ENCODE measurements around the gene SLC9A5. TPM values are rescaled to one million over a fixed set of nuclear protein-coding genes. Genes with fewer than 3 reads are reported as not detected.

The SLC9A5 gene
- total RNA-seq, 1 experiment from 2014 or later, result 5.6 TPM

DNA sequence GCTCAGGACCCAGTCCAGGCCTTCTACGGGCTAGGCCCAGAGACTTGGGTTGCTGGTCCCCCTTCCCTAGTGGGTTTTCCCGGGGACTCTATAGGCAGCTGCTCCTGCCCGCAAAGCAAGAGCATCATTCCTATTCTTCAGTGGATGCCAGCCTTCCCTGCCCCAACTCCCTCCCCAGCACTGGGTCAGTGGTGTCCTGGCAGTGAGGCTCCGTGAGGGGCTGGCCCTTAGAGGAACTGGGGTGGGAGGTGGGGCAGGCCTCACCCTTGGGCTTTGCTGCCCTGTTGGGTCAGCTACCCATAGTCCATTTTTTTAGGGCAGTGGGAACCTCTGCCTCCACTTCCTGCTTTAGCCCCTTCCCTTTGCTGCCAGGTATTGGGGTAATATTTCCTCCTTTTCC is 22.7 kb downstream of the SLC9A5 start:
- no peaks in the 10 kb centered on the region for H4K20me1 ChIP-seq (ENCODE audit: insufficient read depth)
- CTCF ChIA-PET, result no interaction called here
- H3K27ac ChIP-seq (ENCODE audit: low read depth, low read length), result no peak overlapping the region
- no peak overlapping the region for H3K9ac ChIP-seq (ENCODE audit: low read length)
- no peak overlapping the region for H3K4me2 ChIP-seq (ENCODE audit: low read length)
- RAD21 ChIA-PET (ENCODE audit: low non-redundant PET in 1 of 2, low total read pairs in 2 of 2, uncharacterized antibody in 2 of 2, unreplicated experiment in 2 of 2), result no interaction called here
- TF ChIP-seq YY1 (IDR thresholded peaks at IDR 0.05; ENCODE audit: extremely low read depth, insufficient replicate concordance, low read depth, low read length) (no peak), TCF7L2 (IDR thresholded peaks at IDR 0.05; ENCODE audit: borderline replicate concordance, extremely low read depth, insufficient read depth, insufficient read length) (no peak), POLR2A (IDR thresholded peaks at IDR 0.05; ENCODE audit: borderline replicate concordance, extremely low read depth, insufficient read depth, insufficient read length) (no peak), RAD21 (IDR thresholded peaks at IDR 0.05; ENCODE audit: low read depth) (no peak), ZNF274 (IDR thresholded peaks at IDR 0.05; ENCODE audit: low read depth, low read length) (no peak), EGR1 (IDR thresholded peaks at IDR 0.05; ENCODE audit: low read depth) (no peak), EZH2 (IDR thresholded peaks at IDR 0.05) (no peak), FOSL1 (IDR thresholded peaks at IDR 0.05; ENCODE audit: low read depth) (no peak), ZBTB33 (IDR thresholded peaks at IDR 0.05; ENCODE audit: extremely low read depth, insufficient replicate concordance, low read length) (no peak), POLR2AphosphoS5 (IDR thresholded peaks at IDR 0.05; ENCODE audit: low read depth, low read length) (no peak), SP1 (IDR thresholded peaks at IDR 0.05; ENCODE audit: low read depth) (no peak), SIN3A (IDR thresholded peaks at IDR 0.05; ENCODE audit: low read depth) (no peak), CBX3 (IDR thresholded peaks at IDR 0.05; ENCODE audit: low read depth) (no peak), JUND (IDR thresholded peaks at IDR 0.05) (no peak), SRF (IDR thresholded peaks at IDR 0.05; ENCODE audit: low read depth) (no peak), MAX (IDR thresholded peaks at IDR 0.05) (no peak), ZFX (IDR thresholded peaks at IDR 0.05) (no peak)
- TF ChIP-seq, protein P1, sequence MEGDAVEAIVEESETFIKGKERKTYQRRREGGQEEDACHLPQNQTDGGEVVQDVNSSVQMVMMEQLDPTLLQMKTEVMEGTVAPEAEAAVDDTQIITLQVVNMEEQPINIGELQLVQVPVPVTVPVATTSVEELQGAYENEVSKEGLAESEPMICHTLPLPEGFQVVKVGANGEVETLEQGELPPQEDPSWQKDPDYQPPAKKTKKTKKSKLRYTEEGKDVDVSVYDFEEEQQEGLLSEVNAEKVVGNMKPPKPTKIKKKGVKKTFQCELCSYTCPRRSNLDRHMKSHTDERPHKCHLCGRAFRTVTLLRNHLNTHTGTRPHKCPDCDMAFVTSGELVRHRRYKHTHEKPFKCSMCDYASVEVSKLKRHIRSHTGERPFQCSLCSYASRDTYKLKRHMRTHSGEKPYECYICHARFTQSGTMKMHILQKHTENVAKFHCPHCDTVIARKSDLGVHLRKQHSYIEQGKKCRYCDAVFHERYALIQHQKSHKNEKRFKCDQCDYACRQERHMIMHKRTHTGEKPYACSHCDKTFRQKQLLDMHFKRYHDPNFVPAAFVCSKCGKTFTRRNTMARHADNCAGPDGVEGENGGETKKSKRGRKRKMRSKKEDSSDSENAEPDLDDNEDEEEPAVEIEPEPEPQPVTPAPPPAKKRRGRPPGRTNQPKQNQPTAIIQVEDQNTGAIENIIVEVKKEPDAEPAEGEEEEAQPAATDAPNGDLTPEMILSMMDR (IDR thresholded peaks at IDR 0.05 in 2 of 3, conservative IDR thresholded peaks at IDR 0.05 in 1 of 3; ENCODE audit: borderline replicate concordance in 1 of 3, insufficient read depth in 1 of 3, low read depth in 2 of 3, low read length in 2 of 3), result no peak
- TF ChIP-seq, protein P2, sequence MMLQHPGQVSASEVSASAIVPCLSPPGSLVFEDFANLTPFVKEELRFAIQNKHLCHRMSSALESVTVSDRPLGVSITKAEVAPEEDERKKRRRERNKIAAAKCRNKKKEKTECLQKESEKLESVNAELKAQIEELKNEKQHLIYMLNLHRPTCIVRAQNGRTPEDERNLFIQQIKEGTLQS (IDR thresholded peaks at IDR 0.05), result no peak
- POLR2A ChIA-PET, result no interaction called here
- H2AFZ ChIP-seq (ENCODE audit: low read depth, low read length, poor library complexity, severe bottlenecking), result no peak overlapping the region
- H3K27me3 ChIP-seq (ENCODE audit: insufficient read depth, low read length), result no peaks in the 10 kb centered on the region
- H3K9me3 ChIP-seq (ENCODE audit: control insufficient read depth in 1 of 2, insufficient read depth in 1 of 2, low read depth in 1 of 2, low read length in 2 of 2), result no peaks in the 10 kb centered on the region
- DNase-seq (ENCODE audit: low read depth, low spot score), result no peak
- ATAC-seq, result no peak
- H3K36me3 ChIP-seq (ENCODE audit: control insufficient read depth in 1 of 2, insufficient read depth in 2 of 2, low read length in 2 of 2), result peaks cover 3 to 11% of the 10 kb centered on the region in 2 experiments; a peak in 2 of 4 replicates
- no TSS peak for BruUV-seq (replicated peaks)
- H3K79me2 ChIP-seq (ENCODE audit: insufficient read depth, low read length), result peaks cover 12% of the 10 kb centered on the region; the same call in 1 of the 2 replicates
- H3K4me1 ChIP-seq (ENCODE audit: control insufficient read depth in 1 of 2, insufficient read depth in 2 of 2, low read length in 2 of 2), result peaks cover 32 to 47% of the 10 kb centered on the region in 2 experiments
- intact Hi-C loops (cut with micrococcal nuclease), result no loop called here
- no peak overlapping the region for H3K4me3 ChIP-seq (replicated peaks in 1 of 2; ENCODE audit: low read depth in 1 of 2, low read length in 2 of 2)
- no peaks in the 10 kb centered on the region for H3K9me2 ChIP-seq (ENCODE audit: insufficient read depth)

All from HCT116 (cell line).